Tibial artery (tissue), 4 donors: ENCODE measurements around the gene ZRANB3.

Experiments used
- DNase-seq, 2 donors: peaks; one replicate each; pipeline ENCODE4 v3.0.0-alpha.2; 2019
- H3K27ac ChIP-seq, 2 donors: fragments of 200-600 bp; sonication (generic) in 1 of 2; 1 replicate in 1 of 2; 2 replicates in 1 of 2; pipeline ENCODE4 v1.5.1; 2018 to 2019; ENCODE audit warnings: mild to moderate bottlenecking in 1 of 2
- H3K27me3 ChIP-seq, 2 donors: fragments of 200-600 bp; sonication (generic) in 1 of 2; one replicate each; pipeline versions ENCODE4 v1.5.1 to v1.6.0; 2016 to 2019
- H3K36me3 ChIP-seq, 3 donors: fragments of 200-600 bp; sonication (generic) in 2 of 3; one replicate each; pipeline ENCODE4 v1.5.1; 2016 to 2019; ENCODE audit warnings: mild to moderate bottlenecking in 2 of 3
- H3K4me1 ChIP-seq, 4 donors: fragments of 200-600 bp; sonication (generic) in 2 of 4; 1 replicate in 3 of 4; 2 replicates in 1 of 4; pipeline ENCODE4 v1.5.1; 2016 to 2019
- H3K4me3 ChIP-seq, 2 donors: fragments of 200-600 bp; sonication (generic) in 1 of 2; 1 replicate in 1 of 2; 2 replicates in 1 of 2; pipeline ENCODE4 v1.5.1; 2018 to 2019; ENCODE audit warnings: mild to moderate bottlenecking in 2 of 2
- H3K9me3 ChIP-seq, 3 donors: fragments of 200-600 bp; sonication (generic) in 1 of 3; one replicate each; pipeline ENCODE4 v1.5.1; 2016 to 2019
- CTCF ChIP-seq, 2 experiments: fragments of 200-600 bp in 1 of 2; fragments of 450-650 bp in 1 of 2; IDR thresholded peaks; one replicate each; pipeline ENCODE4 v1.5.1; 2017 to 2019; ENCODE audit warnings: antibody characterized with exemption in 2 of 2, mild to moderate bottlenecking in 1 of 2, moderate library complexity in 1 of 2
- intact Hi-C: fragments of 100-400 bp; cut with DNase I; formaldehyde crosslinking; loops from one replicate; pipeline ENCODE4 v1.15.0; 2023; ENCODE audit warnings: low total_unique reads

The ZRANB3 gene

GRCh38 chr2:135203944-135204343 lies 327.1 kb downstream of the ZRANB3 start:
- intact Hi-C loops = no loop called here
- DNase-seq = no peak
- H3K27ac ChIP-seq = no peak overlapping the region

GRCh38 chr2:135202751-135203150 lies 328.3 kb downstream of the ZRANB3 start:
- Histone ChIP-seq H3K4me1 (no peaks in the 10 kb centered on the region), H3K27me3 (no peaks in the 10 kb centered on the region), H3K36me3 (peaks cover 0 to 6% (median 0%) of the 10 kb centered on the region in 3 donors), H3K9me3 (no peaks in the 10 kb centered on the region), H3K4me3 (no peak overlapping the region), H3K27ac (no peak overlapping the region)
- TF ChIP-seq CTCF (IDR thresholded peaks at IDR 0.05) = no peak
- DNase-seq = no peak
- intact Hi-C loops = no loop called here

More at GRCh38 chr2:135203944-135204343, 327.1 kb downstream of the ZRANB3 start:
- Histone ChIP-seq H3K27me3 (no peaks in the 10 kb centered on the region), H3K4me1 (no peaks in the 10 kb centered on the region), H3K9me3 (no peaks in the 10 kb centered on the region), H3K36me3 (peaks cover 0 to 16% (median 0%) of the 10 kb centered on the region in 3 donors), H3K4me3 (no peak overlapping the region)
- TF ChIP-seq CTCF (IDR thresholded peaks at IDR 0.05) = no peak

GRCh38 chr2:135198481-135198880 lies 332.5 kb downstream of the ZRANB3 start:
- intact Hi-C loops = no loop called here
- no peak for TF ChIP-seq CTCF (IDR thresholded peaks at IDR 0.05)
- H3K36me3 ChIP-seq = no peaks in the 10 kb centered on the region

DNA sequence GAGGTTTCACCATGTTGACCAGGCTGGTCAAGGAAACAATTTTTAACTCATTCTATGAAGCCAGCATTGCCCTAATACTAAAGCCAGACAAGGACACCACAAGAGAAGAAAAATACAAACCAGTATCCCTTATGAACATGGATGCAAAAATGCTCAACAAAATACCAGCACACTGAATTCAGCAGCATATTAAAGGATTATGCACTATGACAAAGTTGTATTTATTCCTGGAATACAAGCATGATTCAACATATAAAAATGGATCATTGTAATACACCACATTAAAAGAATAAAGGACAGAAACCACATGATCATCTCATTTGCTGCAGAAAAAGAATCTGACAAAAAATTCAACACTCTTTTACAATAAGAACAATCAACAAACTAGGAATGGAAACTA lies 340.2 kb downstream of the ZRANB3 start:
- intact Hi-C loops = no loop called here
- H3K27me3 ChIP-seq = no peaks in the 10 kb centered on the region
- TF ChIP-seq CTCF (IDR thresholded peaks at IDR 0.05) = no peak

More at GRCh38 chr2:135198481-135198880, 332.5 kb downstream of the ZRANB3 start:
- H3K27me3 ChIP-seq = no peaks in the 10 kb centered on the region
- H3K4me3 ChIP-seq = no peak overlapping the region
- DNase-seq = no peak
- no peaks in the 10 kb centered on the region for H3K4me1 ChIP-seq
- H3K9me3 ChIP-seq = peaks cover 0 to 4% (median 0%) of the 10 kb centered on the region in 3 donors
- no peak overlapping the region for H3K27ac ChIP-seq

GRCh38 chr2:135189148-135189547 lies 341.9 kb downstream of the ZRANB3 start:
- peaks cover 0 to 16% (median 4%) of the 10 kb centered on the region in 3 donors for H3K9me3 ChIP-seq
- H3K4me3 ChIP-seq = no peak overlapping the region
- H3K27ac ChIP-seq = no peak overlapping the region
- no peaks in the 10 kb centered on the region for H3K4me1 ChIP-seq
- no peak for DNase-seq
- no peaks in the 10 kb centered on the region for H3K27me3 ChIP-seq
- no peaks in the 10 kb centered on the region for H3K36me3 ChIP-seq
- TF ChIP-seq CTCF (IDR thresholded peaks at IDR 0.05) = no peak
- intact Hi-C loops = no loop called here

More for the DNA sequence above, 340.2 kb downstream of the ZRANB3 start:
- H3K4me3 ChIP-seq = no peak overlapping the region
- no peak for DNase-seq
- peaks cover 0 to 19% (median 4%) of the 10 kb centered on the region in 3 donors for H3K9me3 ChIP-seq
- H3K36me3 ChIP-seq = no peaks in the 10 kb centered on the region
- H3K27ac ChIP-seq = no peak overlapping the region
- H3K4me1 ChIP-seq = no peaks in the 10 kb centered on the region

DNA sequence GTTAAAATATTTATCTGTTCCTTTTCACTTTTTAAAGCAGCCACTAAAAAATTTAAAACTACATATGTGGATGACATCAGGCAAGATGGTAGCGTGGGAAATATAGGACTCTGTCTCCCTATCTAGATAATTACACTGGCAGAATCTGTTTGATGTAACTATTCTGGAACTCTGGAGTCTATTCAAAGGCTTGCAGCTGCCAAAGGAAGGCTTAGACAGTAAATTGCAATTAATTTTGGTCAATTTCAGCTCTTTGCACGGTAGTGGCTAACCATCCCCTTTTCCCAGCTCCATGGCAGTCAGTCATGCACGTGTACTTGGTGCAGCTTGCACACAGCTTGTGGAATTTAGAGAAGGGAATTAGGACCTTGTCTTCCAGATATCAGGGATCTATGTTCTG lies 343.7 kb downstream of the ZRANB3 start:
- peaks cover 0 to 15% (median 4%) of the 10 kb centered on the region in 3 donors for H3K9me3 ChIP-seq
- H3K27me3 ChIP-seq = no peaks in the 10 kb centered on the region
- H3K4me3 ChIP-seq = no peak overlapping the region
- no peaks in the 10 kb centered on the region for H3K36me3 ChIP-seq
- TF ChIP-seq CTCF (IDR thresholded peaks at IDR 0.05) = no peak
- H3K27ac ChIP-seq = no peak overlapping the region
- intact Hi-C loops = no loop called here
- no peaks in the 10 kb centered on the region for H3K4me1 ChIP-seq
- DNase-seq = no peak
